WTC11 (cell line): Measurements from ENCODE around the gene KLHL20. TPM values are rescaled to one million over a fixed set of nuclear protein-coding genes. Genes with fewer than 3 reads are reported as not detected.

Experiments
- ATAC-seq: fragments of 200-7000 bp; cut with Tn5 transposase; 2 replicates; pipeline ENCODE4 v1.10.0; 2021; ENCODE audit warnings: mild to moderate bottlenecking, moderate library complexity
- CTCF ChIA-PET: fragments of 300-600 bp; sonication (Branson Sonifier 250); formaldehyde crosslinking; loops from one replicate; lab custom pipeline; 2021; ENCODE audit warnings: antibody characterized with exemption; lab: Charles Lee
- POLR2A ChIA-PET: fragments of 350-600 bp; sonication (Branson Sonifier 250); formaldehyde crosslinking; loops from one replicate; lab custom pipeline; 2021; ENCODE audit warnings: antibody characterized with exemption; lab: Charles Lee
- DNase-seq: peaks from one replicate; pipeline ENCODE4 v3.0.0; 2021; ENCODE audit warnings: low spot score
- H3K27ac Mint-ChIP-seq: 2 replicates; pipeline ENCODE4 v1.8.0; 2021; ENCODE audit warnings: mixed read lengths
- H3K27me3 Mint-ChIP-seq: 2 replicates; pipeline ENCODE4 v1.8.0; 2021; ENCODE audit warnings: low read depth, mild to moderate bottlenecking, moderate library complexity, mixed read lengths
- H3K36me3 Mint-ChIP-seq: 2 replicates; pipeline ENCODE4 v1.8.0; 2021; ENCODE audit warnings: mixed read lengths
- H3K4me1 Mint-ChIP-seq: 2 replicates; pipeline ENCODE4 v1.8.0; 2022; ENCODE audit warnings: mixed read lengths
- H3K4me3 Mint-ChIP-seq: 2 replicates; pipeline ENCODE4 v1.8.0; 2021; ENCODE audit warnings: mild to moderate bottlenecking, moderate library complexity, mixed read lengths
- H3K9me3 Mint-ChIP-seq: 2 replicates; pipeline ENCODE4 v1.8.0; 2021; ENCODE audit warnings: mixed read lengths
- ARID4B ChIP-seq: sonication (generic); formaldehyde crosslinking; IDR thresholded peaks from 2 replicates; pipeline ENCODE4 v1.8.0; 2023; ENCODE audit warnings: missing genetic modification reagents, mild to moderate bottlenecking, borderline replicate concordance
- ATF2 ChIP-seq: sonication (generic); formaldehyde crosslinking; IDR thresholded peaks from 2 replicates; pipeline ENCODE4 v1.8.1; 2022; ENCODE audit warnings: low read depth, missing genetic modification reagents, borderline replicate concordance
- CREM ChIP-seq: sonication (generic); formaldehyde crosslinking; IDR thresholded peaks from 2 replicates; pipeline ENCODE4 v1.8.1; 2022; ENCODE audit warnings: mild to moderate bottlenecking, missing genetic modification reagents, moderate library complexity
- ESRRA ChIP-seq: sonication (generic); formaldehyde crosslinking; IDR thresholded peaks from 2 replicates; pipeline ENCODE4 v1.8.1; 2022; ENCODE audit warnings: mild to moderate bottlenecking, missing genetic modification reagents, borderline replicate concordance
- FOXJ3 ChIP-seq: sonication (generic); formaldehyde crosslinking; IDR thresholded peaks from 2 replicates; pipeline ENCODE4 v1.9.0; 2021; ENCODE audit warnings: missing genetic modification reagents, mild to moderate bottlenecking, borderline replicate concordance
- GRHL2 ChIP-seq: fragments of 250-450 bp; sonication (Bioruptor Pico); IDR thresholded peaks from 2 replicates; pipeline ENCODE4 v1.8.0; 2022; ENCODE audit warnings: mild to moderate bottlenecking, moderate library complexity; ENCODE audit not compliant: insufficient replicate concordance, severe bottlenecking
- IRF1 ChIP-seq: sonication (generic); formaldehyde crosslinking; IDR thresholded peaks from 2 replicates; pipeline ENCODE4 v1.8.0; 2023; ENCODE audit warnings: missing genetic modification reagents
- JAZF1 ChIP-seq: fragments of 250-450 bp; sonication (Bioruptor Pico); IDR thresholded peaks from 2 replicates; pipeline ENCODE4 v1.9.0; 2021; ENCODE audit warnings: moderate library complexity, mild to moderate bottlenecking, inconsistent platforms
- NFATC4 ChIP-seq: fragments of 250-450 bp; sonication (Bioruptor Pico); IDR thresholded peaks from 2 replicates; pipeline ENCODE4 v1.9.0; 2021; ENCODE audit warnings: mild to moderate bottlenecking
- NR3C1 ChIP-seq: sonication (generic); formaldehyde crosslinking; conservative IDR thresholded peaks from 2 replicates; pipeline ENCODE4 v1.8.1; 2023; ENCODE audit warnings: low read depth, mild to moderate bottlenecking, missing genetic modification reagents
- PRRX2 ChIP-seq: fragments of 250-450 bp; sonication (Bioruptor Pico); IDR thresholded peaks from 2 replicates; pipeline ENCODE4 v1.8.0; 2021; ENCODE audit warnings: mild to moderate bottlenecking
- SP1 ChIP-seq: sonication (generic); formaldehyde crosslinking; conservative IDR thresholded peaks from 2 replicates; pipeline ENCODE4 v1.8.1; 2022; ENCODE audit warnings: missing genetic modification reagents
- TCF7 ChIP-seq: sonication (generic); formaldehyde crosslinking; IDR thresholded peaks from 2 replicates; pipeline ENCODE4 v1.8.0; 2022; ENCODE audit warnings: mild to moderate bottlenecking, low read depth, missing genetic modification reagents, moderate library complexity
- ZNF219 ChIP-seq: sonication (generic); formaldehyde crosslinking; IDR thresholded peaks from 2 replicates; pipeline ENCODE4 v1.8.0; 2023; ENCODE audit warnings: missing genetic modification reagents, mild to moderate bottlenecking, borderline replicate concordance
- ZNF416 ChIP-seq: fragments of 250-450 bp; sonication (Bioruptor Pico); IDR thresholded peaks from 2 replicates; pipeline ENCODE4 v1.9.0; 2021; ENCODE audit warnings: mild to moderate bottlenecking, inconsistent platforms
- total RNA-seq: library from RNA; stranded (reverse); gene quantifications from 3 replicates; pipeline ENCODE4 v1.2.3, GENCODE V29; 2021
- TF ChIP-seq, protein P1 (sequence below): fragments of 200-600 bp; IDR thresholded peaks from 2 replicates; pipeline ENCODE4 v1.8.0; 2022; ENCODE audit warnings: antibody characterized with exemption
- TF ChIP-seq, protein P2 (sequence below): sonication (generic); formaldehyde crosslinking; IDR thresholded peaks from 2 replicates; pipeline ENCODE4 v1.8.0; 2023; ENCODE audit warnings: mild to moderate bottlenecking, missing genetic modification reagents
- TF ChIP-seq, protein P3 (sequence below): sonication (generic); formaldehyde crosslinking; IDR thresholded peaks from 2 replicates; pipeline ENCODE4 v1.8.1; 2022; ENCODE audit warnings: missing genetic modification reagents, borderline replicate concordance

The KLHL20 gene
- total RNA-seq, 1 experiment from 2014 or later: 12.5 TPM

DNA sequence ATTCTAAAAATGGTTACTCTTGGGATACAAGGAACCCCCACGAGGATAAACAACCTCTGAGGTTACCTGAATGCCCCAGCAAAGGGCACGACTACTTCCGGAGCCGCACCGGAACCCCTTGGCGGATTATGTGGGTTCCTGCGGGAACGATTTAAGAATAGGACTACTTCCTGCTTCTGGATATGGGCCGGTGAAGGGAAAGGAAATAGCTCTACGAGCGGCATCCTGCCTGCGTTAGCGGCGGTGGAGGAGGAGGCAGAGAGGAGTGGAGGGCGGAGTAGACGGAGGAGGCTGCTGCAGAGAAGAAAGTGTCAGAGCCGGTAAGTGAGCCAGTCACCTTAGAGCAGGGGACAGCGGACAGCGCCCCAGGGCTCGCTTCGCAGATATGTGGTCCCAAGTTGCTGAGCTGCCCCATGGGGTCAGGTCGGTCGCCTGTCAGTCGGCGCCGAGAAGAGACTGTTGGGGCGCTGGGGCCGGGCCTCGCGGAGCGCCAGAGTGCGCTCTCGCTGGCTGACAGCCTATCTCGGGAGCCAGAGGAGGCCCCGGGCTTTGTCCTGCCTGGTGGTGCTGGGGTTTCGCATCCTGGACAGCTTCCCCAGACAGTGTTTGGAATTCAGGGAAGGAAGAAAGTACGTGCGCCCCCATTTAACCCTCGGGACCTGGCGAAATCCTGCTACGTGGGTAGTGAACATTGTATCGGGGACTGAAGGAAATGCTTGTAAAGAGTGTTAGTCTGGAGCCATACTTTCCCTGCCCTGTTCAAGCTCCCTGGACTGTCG, at the start of gene KLHL20 (continued):
- TF ChIP-seq ZNF219 (CRISPR knock-in tag) (0 out of 2 replicates have a peak, but pooled peaks have one; percentile 32), PRRX2 (CRISPR knock-in tag) (peak; percentile 77; the same call in 1 of the 2 replicates)
- TF ChIP-seq, all 79 proteins: peak for 16

GRCh38 chr1:173666646-173667045, 48.1 kb upstream of the KLHL20 start:
- H3K4me1 Mint-ChIP-seq: peaks cover 24% of the 10 kb centered on the region
- H3K36me3 Mint-ChIP-seq: no peaks in the 10 kb centered on the region
- ATAC-seq (no peak), DNase-seq (no peak)
- TF ChIP-seq NFATC4: no peak
- no peak for TF ChIP-seq ATF2 (CRISPR knock-in tag)
- TF ChIP-seq CREM (CRISPR knock-in tag): no peak
- TF ChIP-seq ARID4B (CRISPR knock-in tag): no peak
- no peak for TF ChIP-seq NR3C1 (CRISPR knock-in tag)
- no peak for TF ChIP-seq PRRX2 (CRISPR knock-in tag)
- TF ChIP-seq, protein P1, sequence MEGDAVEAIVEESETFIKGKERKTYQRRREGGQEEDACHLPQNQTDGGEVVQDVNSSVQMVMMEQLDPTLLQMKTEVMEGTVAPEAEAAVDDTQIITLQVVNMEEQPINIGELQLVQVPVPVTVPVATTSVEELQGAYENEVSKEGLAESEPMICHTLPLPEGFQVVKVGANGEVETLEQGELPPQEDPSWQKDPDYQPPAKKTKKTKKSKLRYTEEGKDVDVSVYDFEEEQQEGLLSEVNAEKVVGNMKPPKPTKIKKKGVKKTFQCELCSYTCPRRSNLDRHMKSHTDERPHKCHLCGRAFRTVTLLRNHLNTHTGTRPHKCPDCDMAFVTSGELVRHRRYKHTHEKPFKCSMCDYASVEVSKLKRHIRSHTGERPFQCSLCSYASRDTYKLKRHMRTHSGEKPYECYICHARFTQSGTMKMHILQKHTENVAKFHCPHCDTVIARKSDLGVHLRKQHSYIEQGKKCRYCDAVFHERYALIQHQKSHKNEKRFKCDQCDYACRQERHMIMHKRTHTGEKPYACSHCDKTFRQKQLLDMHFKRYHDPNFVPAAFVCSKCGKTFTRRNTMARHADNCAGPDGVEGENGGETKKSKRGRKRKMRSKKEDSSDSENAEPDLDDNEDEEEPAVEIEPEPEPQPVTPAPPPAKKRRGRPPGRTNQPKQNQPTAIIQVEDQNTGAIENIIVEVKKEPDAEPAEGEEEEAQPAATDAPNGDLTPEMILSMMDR: no peak
- TF ChIP-seq ZNF416: no peak
- TF ChIP-seq TCF7: no peak
- TF ChIP-seq, protein P2, sequence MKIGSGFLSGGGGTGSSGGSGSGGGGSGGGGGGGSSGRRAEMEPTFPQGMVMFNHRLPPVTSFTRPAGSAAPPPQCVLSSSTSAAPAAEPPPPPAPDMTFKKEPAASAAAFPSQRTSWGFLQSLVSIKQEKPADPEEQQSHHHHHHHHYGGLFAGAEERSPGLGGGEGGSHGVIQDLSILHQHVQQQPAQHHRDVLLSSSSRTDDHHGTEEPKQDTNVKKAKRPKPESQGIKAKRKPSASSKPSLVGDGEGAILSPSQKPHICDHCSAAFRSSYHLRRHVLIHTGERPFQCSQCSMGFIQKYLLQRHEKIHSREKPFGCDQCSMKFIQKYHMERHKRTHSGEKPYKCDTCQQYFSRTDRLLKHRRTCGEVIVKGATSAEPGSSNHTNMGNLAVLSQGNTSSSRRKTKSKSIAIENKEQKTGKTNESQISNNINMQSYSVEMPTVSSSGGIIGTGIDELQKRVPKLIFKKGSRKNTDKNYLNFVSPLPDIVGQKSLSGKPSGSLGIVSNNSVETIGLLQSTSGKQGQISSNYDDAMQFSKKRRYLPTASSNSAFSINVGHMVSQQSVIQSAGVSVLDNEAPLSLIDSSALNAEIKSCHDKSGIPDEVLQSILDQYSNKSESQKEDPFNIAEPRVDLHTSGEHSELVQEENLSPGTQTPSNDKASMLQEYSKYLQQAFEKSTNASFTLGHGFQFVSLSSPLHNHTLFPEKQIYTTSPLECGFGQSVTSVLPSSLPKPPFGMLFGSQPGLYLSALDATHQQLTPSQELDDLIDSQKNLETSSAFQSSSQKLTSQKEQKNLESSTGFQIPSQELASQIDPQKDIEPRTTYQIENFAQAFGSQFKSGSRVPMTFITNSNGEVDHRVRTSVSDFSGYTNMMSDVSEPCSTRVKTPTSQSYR (CRISPR knock-in tag): no peak
- H3K27ac Mint-ChIP-seq: no peak overlapping the region
- peaks cover 10% of the 10 kb centered on the region for H3K9me3 Mint-ChIP-seq
- no peaks in the 10 kb centered on the region for H3K27me3 Mint-ChIP-seq
- POLR2A ChIA-PET: no interaction called here
- CTCF ChIA-PET: no interaction called here
- no peak overlapping the region for H3K4me3 Mint-ChIP-seq

DNA sequence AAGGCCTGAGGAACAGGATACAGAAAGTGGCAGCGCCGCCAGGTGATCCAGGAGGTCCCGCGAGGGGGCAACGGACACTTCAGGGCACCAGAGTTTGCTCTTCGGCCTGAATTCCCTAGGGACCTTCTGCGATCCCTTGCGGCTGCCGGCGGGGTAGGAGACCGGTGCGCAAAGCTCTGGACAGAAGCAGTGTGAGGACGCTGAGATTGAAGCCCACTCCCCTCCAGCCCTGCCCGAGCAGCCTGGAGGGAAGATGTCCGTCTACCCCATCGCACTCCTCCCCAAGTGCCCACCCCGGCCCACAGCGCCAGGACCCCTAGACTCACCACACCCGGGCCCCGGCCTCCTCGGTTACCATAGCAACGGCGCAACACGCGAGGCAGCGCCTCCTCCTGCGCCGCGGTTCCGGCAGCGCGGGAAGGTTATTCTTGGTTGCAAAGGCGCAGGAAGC, 45.3 kb upstream of the KLHL20 start, which contains the start of gene ANKRD45:
Gene ANKRD45, minus strand, starts transcription at position 361 of the 451 bp plus-strand sequence. CDS start 10,433 bp downstream, outside the sequence.
- Mint-ChIP-seq H3K4me1 (peaks cover 21% of the 10 kb centered on the region), H3K27ac (peak within 1 kb of the TSS; percentile 83), H3K4me3 (peak within 1 kb of the TSS; percentile 79), H3K36me3 (no peaks in the 10 kb centered on the region), H3K9me3 (peaks cover 3% of the 10 kb centered on the region; the same call in 1 of the 2 replicates), H3K27me3 (peaks cover 3% of the 10 kb centered on the region; the same call in 1 of the 2 replicates)
- ATAC-seq: peak; percentile 91
- POLR2A ChIA-PET: interaction anchor here (1.0 kb wide), 1 partner anchor 178 kb away, joined by 3 read pairs; no protein-coding TSS in a partner anchor
- CTCF ChIA-PET: interaction anchor here (0.8 kb wide), 1 partner anchor 133 kb away, joined by 3 read pairs; no protein-coding TSS in a partner anchor
- peak; percentile 88 for DNase-seq
- no peak for TF ChIP-seq ESRRA (CRISPR knock-in tag)
- TF ChIP-seq SP1 (CRISPR knock-in tag): peak; percentile 30
- TF ChIP-seq FOXJ3 (CRISPR knock-in tag): no peak
- TF ChIP-seq IRF1 (CRISPR knock-in tag): no peak
- TF ChIP-seq, protein P3, sequence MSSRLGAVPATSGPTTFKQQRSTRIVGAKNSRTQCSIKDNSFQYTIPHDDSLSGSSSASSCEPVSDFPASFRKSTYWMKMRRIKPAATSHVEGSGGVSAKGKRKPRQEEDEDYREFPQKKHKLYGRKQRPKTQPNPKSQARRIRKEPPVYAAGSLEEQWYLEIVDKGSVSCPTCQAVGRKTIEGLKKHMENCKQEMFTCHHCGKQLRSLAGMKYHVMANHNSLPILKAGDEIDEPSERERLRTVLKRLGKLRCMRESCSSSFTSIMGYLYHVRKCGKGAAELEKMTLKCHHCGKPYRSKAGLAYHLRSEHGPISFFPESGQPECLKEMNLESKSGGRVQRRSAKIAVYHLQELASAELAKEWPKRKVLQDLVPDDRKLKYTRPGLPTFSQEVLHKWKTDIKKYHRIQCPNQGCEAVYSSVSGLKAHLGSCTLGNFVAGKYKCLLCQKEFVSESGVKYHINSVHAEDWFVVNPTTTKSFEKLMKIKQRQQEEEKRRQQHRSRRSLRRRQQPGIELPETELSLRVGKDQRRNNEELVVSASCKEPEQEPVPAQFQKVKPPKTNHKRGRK (CRISPR knock-in tag): no peak
- no peak for TF ChIP-seq GRHL2
- no peak for TF ChIP-seq JAZF1 (CRISPR knock-in tag)
